BLaER1 treated with 17β-estradiol and CSF1 and Interleukin-3, amounts not matched to agents 10 nM and 100 nM (cell line): ENCODE results near the gene PCNX1.

Source experiments
- H3K27ac ChIP-seq, 11 experiments: shearing (Covaris generic); formaldehyde crosslinking; 2 replicates each; pipeline ENCODE4 v1.8.1; 2022
- H3K27me3 ChIP-seq, 11 experiments: shearing (Covaris generic); formaldehyde crosslinking; 2 replicates each; pipeline ENCODE4 v1.8.1; 2022
- H3K36me3 ChIP-seq, 11 experiments: shearing (Covaris generic); formaldehyde crosslinking; 2 replicates each; pipeline ENCODE4 v1.8.1; 2022
- H3K4me1 ChIP-seq, 10 experiments: shearing (Covaris generic); formaldehyde crosslinking; 2 replicates each; pipeline ENCODE4 v1.8.1; 2022
- H3K4me2 ChIP-seq, 11 experiments: shearing (Covaris generic); formaldehyde crosslinking; 2 replicates each; pipeline ENCODE4 v1.8.1; 2022
- H3K4me3 ChIP-seq, 10 experiments: shearing (Covaris generic); formaldehyde crosslinking; 2 replicates each; pipeline ENCODE4 v1.8.1; 2022
- H3K9ac ChIP-seq, 11 experiments: shearing (Covaris generic); formaldehyde crosslinking; 2 replicates each; pipeline ENCODE4 v1.8.1; 2022
- H3K9me3 ChIP-seq, 11 experiments: shearing (Covaris generic); formaldehyde crosslinking; replicated peaks in 1 of 11; 2 replicates each; pipeline ENCODE4 v1.8.1; 2022
- H4K20me1 ChIP-seq, 11 experiments: shearing (Covaris generic); formaldehyde crosslinking; 2 replicates each; pipeline ENCODE4 v1.8.1; 2022
- Cebpa-rat ChIP-seq, 11 experiments: shearing (Covaris generic); IDR thresholded peaks; 2 replicates each; pipeline ENCODE4 v1.8.1; 2022

The PCNX1 gene

GRCh38 chr14:70905301-70905700 lies 2.0 kb upstream of the PCNX1 start:
- peaks cover 30 to 35% (median 33%) of the 10 kb centered on the region in 10 experiments for H3K4me1 ChIP-seq
- no peak overlapping the region for H3K4me2 ChIP-seq
- H3K27me3 ChIP-seq, result no peaks in the 10 kb centered on the region
- TF ChIP-seq Cebpa-rat (IDR thresholded peaks at IDR 0.05), result no peak
- H3K36me3 ChIP-seq, result no peaks in the 10 kb centered on the region
- H3K27ac ChIP-seq, result no peak overlapping the region
- no peak overlapping the region for H3K4me3 ChIP-seq
- H4K20me1 ChIP-seq, result peaks cover 7 to 22% (median 14%) of the 10 kb centered on the region in 11 experiments; a peak in 19 of 22 replicates
- H3K9ac ChIP-seq, result no peak overlapping the region
- no peaks in the 10 kb centered on the region for H3K9me3 ChIP-seq

GRCh38 chr14:70906793-70907175 lies 475 bp upstream of the PCNX1 start:
- Histone ChIP-seq H3K9ac (peak overlapping the region; percentile 86 to 98 (median 96)), H3K4me2 (peak overlapping the region; percentile 57 to 96 (median 76)), H3K27ac (peak overlapping the region; percentile 85 to 96 (median 94)), H4K20me1 (peaks cover 14 to 37% (median 29%) of the 10 kb centered on the region in 11 experiments; a peak in 21 of 22 replicates), H3K4me1 (peaks cover 17 to 35% (median 26%) of the 10 kb centered on the region in 10 experiments), H3K9me3 (no peaks in the 10 kb centered on the region), H3K27me3 (no peaks in the 10 kb centered on the region), H3K36me3 (peaks cover 0 to 4% (median 0%) of the 10 kb centered on the region in 11 experiments; a peak in 2 of 22 replicates), H3K4me3 (peak overlapping the region; percentile 84 to 99 (median 98))
- no peak for TF ChIP-seq Cebpa-rat (IDR thresholded peaks at IDR 0.05)

GRCh38 chr14:70907996-70908934 lies 1.0 kb downstream of the PCNX1 start:
- Histone ChIP-seq H3K4me3 (peak overlapping the region; percentile 84 to 99 (median 98)), H3K27me3 (no peaks in the 10 kb centered on the region), H3K27ac (peak overlapping the region; percentile 85 to 96 (median 94)), H3K9ac (peak overlapping the region; percentile 86 to 98 (median 96)), H3K4me1 (peaks cover 17 to 36% (median 26%) of the 10 kb centered on the region in 10 experiments), H3K4me2 (peak overlapping the region; percentile 78 to 96 (median 89)), H4K20me1 (peaks cover 21 to 52% (median 43%) of the 10 kb centered on the region in 11 experiments), H3K9me3 (peaks cover 0 to 6% (median 0%) of the 10 kb centered on the region in 11 experiments; a peak in 2 of 22 replicates), H3K36me3 (peaks cover 0 to 19% (median 8%) of the 10 kb centered on the region in 11 experiments; a peak in 11 of 22 replicates)
- no peak for TF ChIP-seq Cebpa-rat (IDR thresholded peaks at IDR 0.05)

- Histone ChIP-seq H3K36me3 (peaks cover 0 to 23% (median 10%) of the 10 kb centered on the region in 11 experiments; a peak in 14 of 22 replicates), H3K27ac (peak overlapping the region; percentile 85 to 96 (median 94); a peak in 21 of 22 replicates), H3K4me2 (peak overlapping the region; percentile 78 to 96 (median 89)), H4K20me1 (peaks cover 21 to 60% (median 47%) of the 10 kb centered on the region in 11 experiments), H3K27me3 (no peaks in the 10 kb centered on the region), H3K4me3 (peak overlapping the region; percentile 84 to 99 (median 98)), H3K4me1 (peaks cover 17 to 36% (median 26%) of the 10 kb centered on the region in 10 experiments), H3K9me3 (peaks cover 0 to 11% (median 4%) of the 10 kb centered on the region in 11 experiments; a peak in 9 of 22 replicates), H3K9ac (peak overlapping the region; percentile 86 to 98 (median 96))
- no peak for TF ChIP-seq Cebpa-rat (IDR thresholded peaks at IDR 0.05)
Measured at GRCh38 chr14:70908935-70909641, 1.8 kb downstream of the PCNX1 start.

- H4K20me1 ChIP-seq, result peaks cover 21 to 69% (median 47%) of the 10 kb centered on the region in 11 experiments
- peak overlapping the region in 7 of 11 experiments; percentile 3 to 95 (median 87); a peak in 7 of 22 replicates for H3K27ac ChIP-seq
Measured at GRCh38 chr14:70909733-70910614, 2.7 kb downstream of the PCNX1 start.

GRCh38 chr14:70915415-70915814 lies 8.2 kb downstream of the PCNX1 start:
- Histone ChIP-seq H3K9ac (no peak overlapping the region), H3K4me2 (no peak overlapping the region), H3K36me3 (peaks cover 6 to 61% (median 42%) of the 10 kb centered on the region in 11 experiments; a peak in 21 of 22 replicates), H4K20me1 (peaks cover 21 to 100% (median 60%) of the 10 kb centered on the region in 11 experiments), H3K27ac (no peak overlapping the region), H3K4me3 (no peak overlapping the region), H3K9me3 (peaks cover 0 to 42% (median 34%) of the 10 kb centered on the region in 11 experiments; a peak in 19 of 22 replicates), H3K27me3 (no peaks in the 10 kb centered on the region), H3K4me1 (peaks cover 17 to 40% (median 23%) of the 10 kb centered on the region in 10 experiments)
- TF ChIP-seq Cebpa-rat (IDR thresholded peaks at IDR 0.05), result no peak

More at GRCh38 chr14:70909733-70910614, 2.7 kb downstream of the PCNX1 start:
- H3K4me3 ChIP-seq, result peak overlapping the region in 6 of 10 experiments; percentile 88 to 99 (median 95); a peak in 10 of 20 replicates
- H3K36me3 ChIP-seq, result peaks cover 0 to 31% (median 18%) of the 10 kb centered on the region in 11 experiments; a peak in 17 of 22 replicates
- H3K9me3 ChIP-seq, result peaks cover 0 to 20% (median 12%) of the 10 kb centered on the region in 11 experiments; a peak in 18 of 22 replicates
- no peaks in the 10 kb centered on the region for H3K27me3 ChIP-seq
- H3K4me1 ChIP-seq, result peaks cover 17 to 36% (median 26%) of the 10 kb centered on the region in 10 experiments
- peak overlapping the region; percentile 78 to 96 (median 89) for H3K4me2 ChIP-seq
- TF ChIP-seq Cebpa-rat (IDR thresholded peaks at IDR 0.05), result no peak
- peak overlapping the region in 6 of 11 experiments; percentile 86 to 98 (median 96); a peak in 7 of 22 replicates for H3K9ac ChIP-seq

- TF ChIP-seq Cebpa-rat (IDR thresholded peaks at IDR 0.05), result no peak
- Histone ChIP-seq H3K4me1 (peaks cover 16 to 39% (median 22%) of the 10 kb centered on the region in 10 experiments), H3K9me3 (peaks cover 0 to 42% (median 34%) of the 10 kb centered on the region in 11 experiments; a peak in 19 of 22 replicates), H3K9ac (no peak overlapping the region), H3K27me3 (no peaks in the 10 kb centered on the region), H3K4me3 (no peak overlapping the region), H3K4me2 (no peak overlapping the region), H3K27ac (no peak overlapping the region), H4K20me1 (peaks cover 14 to 100% (median 56%) of the 10 kb centered on the region in 11 experiments; a peak in 21 of 22 replicates), H3K36me3 (peaks cover 6 to 61% (median 42%) of the 10 kb centered on the region in 11 experiments; a peak in 21 of 22 replicates)
Measured at GRCh38 chr14:70916300-70916699, 9.0 kb downstream of the PCNX1 start.
